B cell (primary cell): Measurements from ENCODE around the gene CNTD1.

ENCODE experiments used
- EZH2 ChIP-seq: IDR thresholded peaks from 2 replicates; pipeline ENCODE4 v1.6.1; 2012; ENCODE audit warnings: borderline replicate concordance, low read depth, mild to moderate bottlenecking, moderate library complexity, low read length; ENCODE audit not compliant: insufficient read depth, poor library complexity, severe bottlenecking
- TF ChIP-seq, protein P1 (sequence below): fragments of 200-600 bp; IDR thresholded peaks from one replicate; pipeline ENCODE4 v1.8.0; 2022; ENCODE audit warnings: antibody characterized with exemption, mild to moderate bottlenecking

DNA sequence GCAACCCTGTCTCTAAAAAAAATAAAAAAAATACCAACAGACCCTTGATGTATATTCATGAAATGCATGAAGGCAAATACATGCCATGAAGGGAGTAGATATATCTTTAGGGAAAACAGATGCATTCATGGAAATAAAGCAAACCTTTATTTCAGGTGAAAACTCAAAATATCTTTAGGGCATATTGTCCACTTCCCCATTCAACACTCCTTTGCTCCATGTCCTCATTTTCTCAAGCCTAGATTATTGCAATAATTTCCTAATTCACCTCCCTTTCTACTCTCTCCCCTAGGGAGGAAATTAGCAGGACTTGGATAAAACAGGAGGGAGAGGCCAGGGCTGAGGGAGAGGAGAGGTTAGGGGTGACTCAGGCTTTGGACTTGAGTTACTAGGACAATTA, 31.1 kb upstream of the CNTD1 start:
- TF ChIP-seq, protein P1, sequence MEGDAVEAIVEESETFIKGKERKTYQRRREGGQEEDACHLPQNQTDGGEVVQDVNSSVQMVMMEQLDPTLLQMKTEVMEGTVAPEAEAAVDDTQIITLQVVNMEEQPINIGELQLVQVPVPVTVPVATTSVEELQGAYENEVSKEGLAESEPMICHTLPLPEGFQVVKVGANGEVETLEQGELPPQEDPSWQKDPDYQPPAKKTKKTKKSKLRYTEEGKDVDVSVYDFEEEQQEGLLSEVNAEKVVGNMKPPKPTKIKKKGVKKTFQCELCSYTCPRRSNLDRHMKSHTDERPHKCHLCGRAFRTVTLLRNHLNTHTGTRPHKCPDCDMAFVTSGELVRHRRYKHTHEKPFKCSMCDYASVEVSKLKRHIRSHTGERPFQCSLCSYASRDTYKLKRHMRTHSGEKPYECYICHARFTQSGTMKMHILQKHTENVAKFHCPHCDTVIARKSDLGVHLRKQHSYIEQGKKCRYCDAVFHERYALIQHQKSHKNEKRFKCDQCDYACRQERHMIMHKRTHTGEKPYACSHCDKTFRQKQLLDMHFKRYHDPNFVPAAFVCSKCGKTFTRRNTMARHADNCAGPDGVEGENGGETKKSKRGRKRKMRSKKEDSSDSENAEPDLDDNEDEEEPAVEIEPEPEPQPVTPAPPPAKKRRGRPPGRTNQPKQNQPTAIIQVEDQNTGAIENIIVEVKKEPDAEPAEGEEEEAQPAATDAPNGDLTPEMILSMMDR = no peak
- TF ChIP-seq EZH2 = no peak
